Prostate gland (tissue), 2 donors: Measurements from ENCODE around the gene CHRNA9. TPM values are rescaled to one million over a fixed set of nuclear protein-coding genes. Genes with fewer than 3 reads are reported as not detected.
A peak's percentile ranks its signal among the peaks of the same experiment; 100 is the strongest.

Experiments used
- DNase-seq: peaks from one replicate; pipeline ENCODE4 v3.0.0-alpha.2; 2019; ENCODE audit warnings: low spot score
- H3K27ac ChIP-seq, 2 donors: fragments of 200-600 bp; sonication (generic); 2 replicates each; pipeline ENCODE4 v1.5.1; 2017 to 2019
- H3K27me3 ChIP-seq: fragments of 200-600 bp; sonication (generic); replicated peaks from 2 replicates; pipeline ENCODE4 v1.5.1; 2019; ENCODE audit not compliant: insufficient read depth
- H3K36me3 ChIP-seq, 2 donors: fragments of 200-600 bp; sonication (generic); 1 replicate in 1 of 2; 2 replicates in 1 of 2; pipeline versions ENCODE4 v1.5.1 to v1.8.1; 2017 to 2019
- H3K4me1 ChIP-seq: fragments of 200-600 bp; sonication (generic); replicated peaks from 2 replicates; pipeline ENCODE4 v1.5.1; 2019
- H3K4me3 ChIP-seq, 2 donors: fragments of 200-600 bp; sonication (generic); 2 replicates each; pipeline ENCODE4 v1.5.1; 2017 to 2019
- H3K9me3 ChIP-seq: fragments of 200-600 bp; sonication (generic); 2 replicates; pipeline ENCODE4 v1.5.1; 2017
- CTCF ChIP-seq, 4 experiments: fragments of 200-600 bp in 2 of 4; fragments of 450-650 bp in 2 of 4; sonication (generic) in 2 of 4; IDR thresholded peaks; 1 replicate in 3 of 4; 2 replicates in 1 of 4; pipeline ENCODE4 v1.5.1; 2016 to 2019; ENCODE audit warnings: antibody characterized with exemption in 4 of 4, mild to moderate bottlenecking in 2 of 4, moderate library complexity in 2 of 4
- POLR2A ChIP-seq: fragments of 450-650 bp; IDR thresholded peaks from one replicate; pipeline ENCODE4 v1.6.1; 2016; ENCODE audit warnings: antibody characterized with exemption, mild to moderate bottlenecking
- POLR2AphosphoS5 ChIP-seq: sonication (generic); formaldehyde crosslinking; IDR thresholded peaks from one replicate; pipeline ENCODE4 v1.6.1; 2017; ENCODE audit warnings: antibody characterized with exemption
- WGBS: methylation state at CpG from one replicate; pipeline ENCODE4 v1.1.5; 2018; 5-methylcytosine and 5-hydroxymethylcytosine counted together
- intact Hi-C: fragments of 100-400 bp; cut with DNase I; formaldehyde crosslinking; loops from one replicate; pipeline ENCODE4 v1.14.2; 2022
- total RNA-seq, 2 donors: library from RNA; depleted of rRNA; stranded (reverse); fragments of >200 nt; gene quantifications; one replicate each; pipeline ENCODE4 v1.1.0, GENCODE V29; 2016

Gene CHRNA9
- total RNA-seq, 2 donors from 2014 or later, result not detected

GRCh38 chr4:40316333-40316781 lies 18.8 kb upstream of the CHRNA9 start:
- H3K4me1 ChIP-seq, result no peaks in the 10 kb centered on the region
- TF ChIP-seq CTCF (IDR thresholded peaks at IDR 0.05), result no peak
- TF ChIP-seq POLR2A, result no peak
- no peak for TF ChIP-seq POLR2AphosphoS5
- H3K9me3 ChIP-seq, result no peaks in the 10 kb centered on the region
- H3K4me3 ChIP-seq, result no peak overlapping the region
- intact Hi-C loops, result loop anchor here (10.0 kb wide), 1 partner anchor 852 kb away; no protein-coding TSS in a partner anchor
- DNase-seq, result no peak
- WGBS, result 12% methylated on average over 3 of the region's 3 CpGs
- H3K36me3 ChIP-seq, result no peaks in the 10 kb centered on the region
- no peaks in the 10 kb centered on the region for H3K27me3 ChIP-seq
- H3K27ac ChIP-seq, result peak overlapping the region in 1 of 2 donors; percentile 65

- no peaks in the 10 kb centered on the region for H3K9me3 ChIP-seq
- no peaks in the 10 kb centered on the region for H3K36me3 ChIP-seq
- peak overlapping the region; percentile 0 to 5 for H3K4me3 ChIP-seq
- TF ChIP-seq CTCF (IDR thresholded peaks at IDR 0.05) (peak; percentile 71 to 86 (median 74)), POLR2AphosphoS5 (peak; percentile 32), POLR2A (no peak)
- DNase-seq, result peak; percentile 34
- intact Hi-C loops, result loop anchor here (10.0 kb wide), 1 partner anchor 852 kb away; no protein-coding TSS in a partner anchor
- peak overlapping the region; percentile 39 to 65 for H3K27ac ChIP-seq
- WGBS, result 7% methylated on average over 19 of the region's 19 CpGs
- H3K4me1 ChIP-seq, result no peaks in the 10 kb centered on the region
- H3K27me3 ChIP-seq, result no peaks in the 10 kb centered on the region
These were observed 18.1 kb upstream of the CHRNA9 start for GRCh38 chr4:40316782-40317635.

GRCh38 chr4:40317916-40318658 lies 17.0 kb upstream of the CHRNA9 start:
- no peak for DNase-seq
- Histone ChIP-seq H3K4me3 (no peak overlapping the region), H3K9me3 (no peaks in the 10 kb centered on the region), H3K4me1 (no peaks in the 10 kb centered on the region), H3K27ac (no peak overlapping the region), H3K27me3 (no peaks in the 10 kb centered on the region), H3K36me3 (no peaks in the 10 kb centered on the region)
- no peak for TF ChIP-seq POLR2AphosphoS5
- TF ChIP-seq POLR2A, result no peak
- intact Hi-C loops, result loop anchor here (10.0 kb wide), 1 partner anchor 853 kb away; no protein-coding TSS in a partner anchor
- 84% methylated on average over 10 of the region's 10 CpGs for WGBS

- H3K36me3 ChIP-seq, result no peaks in the 10 kb centered on the region
- WGBS, result 26% methylated on average over 7 of the region's 7 CpGs
- H3K4me1 ChIP-seq, result no peaks in the 10 kb centered on the region
- no peak overlapping the region for H3K27ac ChIP-seq
- intact Hi-C loops, result no loop called here
- no peaks in the 10 kb centered on the region for H3K27me3 ChIP-seq
- TF ChIP-seq CTCF (IDR thresholded peaks at IDR 0.05), result no peak
- no peak for TF ChIP-seq POLR2A
- TF ChIP-seq POLR2AphosphoS5, result no peak
- DNase-seq, result no peak
- H3K9me3 ChIP-seq, result no peaks in the 10 kb centered on the region
- H3K4me3 ChIP-seq, result no peak overlapping the region
These were observed 13.4 kb upstream of the CHRNA9 start for GRCh38 chr4:40321574-40322275.

GRCh38 chr4:40322811-40323210 lies 12.3 kb upstream of the CHRNA9 start:
- intact Hi-C loops, result no loop called here
- 17% methylated on average over 4 of the region's 4 CpGs for WGBS
- no peak overlapping the region for H3K27ac ChIP-seq

More at GRCh38 chr4:40322811-40323210, 12.3 kb upstream of the CHRNA9 start:
- Histone ChIP-seq H3K9me3 (no peaks in the 10 kb centered on the region), H3K36me3 (no peaks in the 10 kb centered on the region), H3K27me3 (no peaks in the 10 kb centered on the region), H3K4me3 (no peak overlapping the region), H3K4me1 (no peaks in the 10 kb centered on the region)
- no peak for DNase-seq
- TF ChIP-seq POLR2AphosphoS5 (no peak), POLR2A (no peak), CTCF (IDR thresholded peaks at IDR 0.05) (no peak)
